ENCODE data around the gene AATK. TPM values are rescaled to one million over a fixed set of nuclear protein-coding genes. Genes with fewer than 3 reads are reported as not detected.
"Not testable (repeated sequence)": the region's sequence is repeated elsewhere in the genome, so short reads cannot be mapped to it uniquely, and the experiment has no call there.

The AATK gene
- total and polyA plus RNA-seq, 12 donors = 0.73 to 23.3 (median 9.9) TPM

DNA sequence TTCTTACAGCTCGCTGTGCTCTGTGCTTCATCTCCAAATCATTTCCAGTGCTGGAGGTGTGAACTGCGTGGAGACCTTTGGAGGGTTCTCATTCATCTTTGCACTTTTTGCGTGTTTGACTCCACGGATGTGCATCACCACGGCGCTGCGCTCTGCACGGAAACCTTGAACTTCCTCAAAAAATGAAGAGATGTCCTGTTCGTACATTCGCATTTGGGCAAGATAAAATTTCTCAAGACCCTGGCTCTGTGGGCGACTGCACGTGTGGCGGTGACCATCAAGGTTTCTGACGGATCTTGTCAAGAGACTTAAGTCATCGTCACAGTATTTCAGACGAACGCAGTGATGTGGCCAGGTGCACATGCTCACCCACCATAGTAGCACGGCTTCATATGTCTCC, 11.1 kb downstream of the AATK start:
- Histone ChIP-seq H3K9me3 (replicated peaks in 1 of 3) (no peaks in the 10 kb centered on the region), H3K27me3 (no peaks in the 10 kb centered on the region), H3K27ac (no peak overlapping the region), H3K4me1 (replicated peaks in 1 of 2) (peaks cover 5 to 7% of the 10 kb centered on the region in 2 donors), H3K36me3 (replicated peaks in 1 of 2) (no peaks in the 10 kb centered on the region), H3K4me3 (no peak overlapping the region)
- peak in 1 of 7 donors; percentile 5 for DNase-seq
- intact Hi-C loops (cut with DNase I) = no loop called here
- 85 to 98% (median 90%) methylated on average over 18 of the region's 18 CpGs for WGBS, 4 donors
- TF ChIP-seq CTCF (IDR thresholded peaks at IDR 0.05) (no peak), POLR2A (IDR thresholded peaks at IDR 0.05) (no peak)

DNA sequence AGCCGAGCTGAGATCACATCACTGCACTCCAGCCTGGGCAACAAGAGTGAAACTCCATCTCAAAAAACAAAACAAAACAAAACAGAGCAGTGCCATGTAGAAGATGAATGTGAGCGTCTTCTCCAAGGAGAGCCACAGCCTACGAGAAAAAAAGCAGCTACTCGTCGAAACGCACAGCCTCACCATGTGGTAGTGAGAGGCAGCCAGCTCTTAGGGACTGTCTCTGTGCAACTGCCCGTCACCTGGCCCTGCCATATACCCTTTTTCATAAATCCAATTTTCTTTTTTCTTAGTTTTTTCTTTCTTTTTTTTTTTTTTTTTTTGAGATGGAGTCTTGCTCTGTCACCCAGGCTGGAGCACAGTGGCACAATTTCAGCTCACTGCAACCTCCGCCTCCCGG, 12.0 kb downstream of the AATK start:
- H3K27ac ChIP-seq = peak overlapping the region in 1 of 5 donors; percentile 65
- H3K27me3 ChIP-seq; intact Hi-C loops (cut with DNase I); H3K4me1 ChIP-seq (replicated peaks in 1 of 2); H3K36me3 ChIP-seq (replicated peaks in 1 of 2); DNase-seq; H3K9me3 ChIP-seq (replicated peaks in 1 of 3); H3K4me3 ChIP-seq: not testable (repeated sequence)
- WGBS, 4 donors = 84 to 92% (median 89%) methylated on average over 9 of the region's 9 CpGs

DNA sequence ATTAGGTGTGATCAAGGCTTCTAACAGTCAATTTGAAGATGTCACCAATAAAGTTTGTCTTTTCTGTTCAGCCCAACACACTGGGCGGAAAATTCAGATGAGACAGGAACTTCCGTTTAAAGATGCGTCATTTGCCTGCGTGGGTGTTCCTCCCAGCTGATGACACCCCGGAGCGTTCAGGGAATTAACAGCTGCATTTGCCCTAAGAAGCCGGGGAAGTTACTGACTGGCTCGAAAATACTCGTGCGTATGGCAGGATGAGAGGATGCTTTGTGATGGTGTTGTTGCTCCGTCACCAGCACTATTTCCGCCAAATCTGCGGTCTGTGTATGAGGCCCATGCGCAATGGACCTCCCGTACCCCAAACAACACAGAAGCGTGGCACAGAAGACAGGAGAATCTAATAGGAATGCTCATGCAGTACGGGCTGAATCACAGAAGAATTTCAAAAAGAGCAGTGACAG, 12.6 kb downstream of the AATK start:
- Histone ChIP-seq H3K4me3 (no peak overlapping the region), H3K9me3 (replicated peaks in 1 of 3) (no peaks in the 10 kb centered on the region), H3K27me3 (no peaks in the 10 kb centered on the region), H3K36me3 (replicated peaks in 1 of 2) (no peaks in the 10 kb centered on the region), H3K27ac (peak overlapping the region in 1 of 5 donors; percentile 65), H3K4me1 (replicated peaks in 1 of 2) (no peaks in the 10 kb centered on the region)
- peak in 5 of 7 donors; percentile 14 to 67 (median 23) for DNase-seq
- TF ChIP-seq POLR2A (IDR thresholded peaks at IDR 0.05) (no peak), CTCF (IDR thresholded peaks at IDR 0.05) (no peak)
- intact Hi-C loops (cut with DNase I) = no loop called here
- WGBS, 4 donors = 78 to 89% (median 84%) methylated on average over 17 of the region's 17 CpGs

DNA sequence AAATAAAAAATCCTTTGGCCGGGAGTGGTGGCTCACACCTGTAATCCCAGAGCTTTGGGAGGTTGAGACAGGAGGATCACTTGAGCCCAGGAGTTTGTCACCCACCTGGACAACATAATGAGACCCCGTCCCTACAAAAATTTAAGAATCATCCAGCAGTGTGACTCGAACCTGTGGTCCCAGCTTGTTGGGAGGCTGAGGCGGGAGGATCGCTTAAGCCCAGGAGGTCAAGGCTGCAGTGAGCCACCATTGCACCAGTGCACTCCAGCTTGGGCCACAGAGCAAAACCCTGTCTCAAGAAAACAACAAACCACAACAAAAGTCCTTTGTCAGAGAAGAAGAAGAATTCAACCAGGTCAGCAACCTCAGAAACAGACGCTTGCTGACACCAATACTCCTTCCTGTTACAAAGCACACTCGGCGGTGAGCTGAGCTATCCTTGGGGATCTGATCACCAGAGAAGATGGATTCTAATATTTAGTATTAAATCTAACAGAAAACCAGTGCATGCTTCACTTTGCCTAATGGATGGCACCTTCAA, 13.7 kb downstream of the AATK start:
- 66 to 81% (median 79%) methylated on average over 7 to 8 of the region's 8 CpGs for WGBS, 4 donors
- no peak overlapping the region for H3K4me3 ChIP-seq
- no peaks in the 10 kb centered on the region for H3K4me1 ChIP-seq (replicated peaks in 1 of 2)
- no peaks in the 10 kb centered on the region for H3K9me3 ChIP-seq (replicated peaks in 1 of 3)
- H3K36me3 ChIP-seq (replicated peaks in 1 of 2) = no peaks in the 10 kb centered on the region
- intact Hi-C loops (cut with DNase I) = no loop called here
- peak in 1 of 7 donors; percentile 6 for DNase-seq
- peak overlapping the region in 1 of 5 donors; percentile 41 for H3K27ac ChIP-seq
- TF ChIP-seq POLR2A (IDR thresholded peaks at IDR 0.05) = no peak
- no peak for TF ChIP-seq CTCF (IDR thresholded peaks at IDR 0.05)
- H3K27me3 ChIP-seq = no peaks in the 10 kb centered on the region

GRCh38 chr17:81151278-81151677, 14.7 kb downstream of the AATK start:
- H3K27me3 ChIP-seq = no peaks in the 10 kb centered on the region
- H3K9me3 ChIP-seq (replicated peaks in 1 of 3) = no peaks in the 10 kb centered on the region
- WGBS, 4 donors = 63 to 84% (median 74%) methylated on average over 1 to 13 of the region's 13 CpGs
- DNase-seq = no peak
- no peak overlapping the region for H3K4me3 ChIP-seq
- TF ChIP-seq CTCF (IDR thresholded peaks at IDR 0.05) (no peak), POLR2A (IDR thresholded peaks at IDR 0.05) (no peak)
- no peaks in the 10 kb centered on the region for H3K36me3 ChIP-seq (replicated peaks in 1 of 2)
- intact Hi-C loops (cut with DNase I) = no loop called here
- H3K4me1 ChIP-seq (replicated peaks in 1 of 2) = no peaks in the 10 kb centered on the region
- peak overlapping the region in 1 of 5 donors; percentile 71 for H3K27ac ChIP-seq

All from adrenal gland (tissue), 12 donors.